Renal pelvis (tissue), 4 donors: Measurements from ENCODE around the gene NFYC. TPM values are rescaled to one million over a fixed set of nuclear protein-coding genes. Genes with fewer than 3 reads are reported as not detected.

Experiments used
- DNase-seq: peaks from one replicate; pipeline ENCODE4 v3.0.0-alpha.2; 2013
- polyA plus RNA-seq, 3 donors: library from polyadenylated mRNA; unstranded; fragments of 120-200 nt; gene quantifications; one replicate each; pipeline ENCODE4 v1.2.1, GENCODE V29; 2013; ENCODE audit not compliant: insufficient read length in 3 of 3

NFYC gene
- polyA plus RNA-seq, 3 donors, result 95.0 to 121 (median 116) TPM

GRCh38 chr1:40777224-40777970 lies 85.9 kb downstream of the NFYC start:
- DNase-seq, result no peak

- no peak for DNase-seq
Measured at GRCh38 chr1:40780678-40781607, 89.4 kb downstream of the NFYC start.

GRCh38 chr1:40781608-40781971 lies 90.1 kb downstream of the NFYC start:
- DNase-seq, result no peak

GRCh38 chr1:40782371-40782956 lies 91.0 kb downstream of the NFYC start:
- no peak for DNase-seq

GRCh38 chr1:40783001-40783905 lies 91.7 kb downstream of the NFYC start, which contains the start of gene KCNQ4:
Gene KCNQ4, plus strand, starts transcription at chr1:40783787. Its CDS starts 307 bp downstream, at chr1:40784094.
- peak; percentile 54 for DNase-seq

- no peak for DNase-seq
Measured at GRCh38 chr1:40784141-40784770, 92.8 kb downstream of the NFYC start.

- DNase-seq, result no peak
Measured at GRCh38 chr1:40784771-40785151, 93.3 kb downstream of the NFYC start.

- DNase-seq, result no peak
Measured at GRCh38 chr1:40785446-40785845, 93.9 kb downstream of the NFYC start.

- DNase-seq, result no peak
Measured at GRCh38 chr1:40786171-40786994, 94.9 kb downstream of the NFYC start.

- no peak for DNase-seq
Measured at GRCh38 chr1:40786995-40787705, 95.6 kb downstream of the NFYC start.

- no peak for DNase-seq
Measured at GRCh38 chr1:40787737-40788560, 96.4 kb downstream of the NFYC start.

GRCh38 chr1:40788561-40789341 lies 97.2 kb downstream of the NFYC start:
- DNase-seq, result no peak

- no peak for DNase-seq
Measured at GRCh38 chr1:40789342-40789598, 97.8 kb downstream of the NFYC start.

- no peak for DNase-seq
Measured at GRCh38 chr1:40789661-40790430, 98.3 kb downstream of the NFYC start.

- DNase-seq, result no peak
Measured at GRCh38 chr1:40792036-40792435, 100.5 kb downstream of the NFYC start.

GRCh38 chr1:40793617-40794016 lies 102.1 kb downstream of the NFYC start:
- no peak for DNase-seq

- no peak for DNase-seq
Measured at GRCh38 chr1:40794048-40794447, 102.5 kb downstream of the NFYC start.
